Right lobe of liver (tissue), 4 donors: Measurements from ENCODE around the gene GPR25.

Experiments
- CTCF ChIP-seq, 4 donors: fragments of 200-600 bp in 3 of 4; fragments of 450-650 bp in 1 of 4; IDR thresholded peaks; one replicate each; pipeline versions ENCODE4 v1.5.1 to v1.8.0; 2016 to 2022; ENCODE audit warnings: antibody characterized with exemption in 4 of 4, mild to moderate bottlenecking in 2 of 4
- POLR2A ChIP-seq: fragments of 450-650 bp; IDR thresholded peaks from one replicate; pipeline ENCODE4 v1.6.1; 2017; ENCODE audit warnings: antibody characterized with exemption, mild to moderate bottlenecking
- donor health status: DM: no; HTN: no; CAD: no.
- donor health status: DM: no; HTN: no; CAD: no.
- donor health status: DM: no; HTN: yes; CAD: no.

GRCh38 chr1:200895443-200895789 is 22.6 kb downstream of the GPR25 start:
- TF ChIP-seq CTCF (IDR thresholded peaks at IDR 0.05) (no peak), POLR2A (no peak)
